HCT116 (cell line): Measurements from ENCODE around the gene GSC2. TPM values are rescaled to one million over a fixed set of nuclear protein-coding genes. Genes with fewer than 3 reads are reported as not detected.

Experiments
- ATAC-seq: fragments of 200-7000 bp; cut with Tn5 transposase; 2 replicates; pipeline ENCODE4 v1.9.1; 2020; ENCODE audit warnings: mild to moderate bottlenecking, moderate library complexity
- BruUV-seq: library from RNA; stranded (reverse); fragments of 400-500 nt; replicated peaks from 2 replicates; lab custom pipeline; 2021; lab: Mats Ljungman, UMichigan
- CTCF ChIA-PET: fragments of 300-600 bp; sonication (Branson Sonifier 250); formaldehyde crosslinking; loops from one replicate; lab custom pipeline; 2021; ENCODE audit warnings: antibody characterized with exemption; lab: Charles Lee
- POLR2A ChIA-PET: fragments of 300-600, 350-600 bp; sonication (Branson Sonifier 250); formaldehyde crosslinking; loops from one replicate; lab custom pipeline; 2021; ENCODE audit warnings: antibody characterized with exemption; lab: Charles Lee
- RAD21 ChIA-PET, 2 experiments: fragments of 300-600 bp; sonication (Branson Sonifier 250); formaldehyde crosslinking; loops; one replicate each; lab custom pipeline; 2023; ENCODE audit warnings: low total read pairs in 2 of 2; ENCODE audit not compliant: uncharacterized antibody in 2 of 2, unreplicated experiment in 2 of 2, low non-redundant PET in 1 of 2; lab: Charles Lee
- DNase-seq: peaks from one replicate; pipeline ENCODE4 v3.0.0-alpha.2; 2010; ENCODE audit warnings: low read depth, low spot score
- H2AFZ ChIP-seq: fragments of 200-600 bp; shearing (Covaris generic), sonication (generic); 2 replicates; pipeline ENCODE4 v1.6.1; 2017; ENCODE audit warnings: low read depth, mixed run types, mixed read lengths, antibody characterized with exemption, low read length; ENCODE audit not compliant: poor library complexity, severe bottlenecking
- H3K27ac ChIP-seq: 2 replicates; pipeline ENCODE4 v1.5.1; 2012; ENCODE audit warnings: low read depth, low read length
- H3K27me3 ChIP-seq: fragments of 200-600 bp; sonication (generic); 2 replicates; pipeline ENCODE4 v1.6.1; 2016; ENCODE audit warnings: mixed run types, low read length, mixed read lengths; ENCODE audit not compliant: insufficient read depth
- H3K36me3 ChIP-seq, 2 experiments: fragments of 200-500 bp in 1 of 2; fragments of 200-600 bp in 1 of 2; sonication (Bioruptor generic) in 1 of 2; sonication (generic) in 1 of 2; 2 replicates each; pipeline versions ENCODE4 v1.5.1 to v1.6.1; 2014 to 2016; ENCODE audit warnings: low read length in 2 of 2, inconsistent platforms in 1 of 2, mixed read lengths in 1 of 2, mixed run types in 1 of 2; ENCODE audit not compliant: insufficient read depth in 2 of 2, control insufficient read depth in 1 of 2
- H3K4me1 ChIP-seq, 2 experiments: fragments of 200-600 bp in 1 of 2; sonication (generic) in 1 of 2; 2 replicates each; pipeline versions ENCODE4 v1.5.1 to v1.6.1; 2012 to 2017; ENCODE audit warnings: low read length in 2 of 2, inconsistent platforms in 1 of 2, mild to moderate bottlenecking in 1 of 2, mixed read lengths in 1 of 2, mixed run types in 1 of 2, moderate library complexity in 1 of 2; ENCODE audit not compliant: insufficient read depth in 2 of 2, control insufficient read depth in 1 of 2
- H3K4me2 ChIP-seq: fragments of 200-600 bp; sonication (generic); 2 replicates; pipeline ENCODE4 v1.6.1; 2017; ENCODE audit warnings: mixed run types, low read length, mixed read lengths
- H3K4me3 ChIP-seq, 2 experiments: fragments of 200-600 bp in 1 of 2; sonication (generic) in 1 of 2; replicated peaks in 1 of 2; 2 replicates each; pipeline ENCODE4 v1.5.1; 2011 to 2016; ENCODE audit warnings: low read length in 2 of 2, control low read depth in 1 of 2, low read depth in 1 of 2, mild to moderate bottlenecking in 1 of 2, mixed read lengths in 1 of 2, mixed run types in 1 of 2
- H3K79me2 ChIP-seq: fragments of 200-600 bp; sonication (generic); 2 replicates; pipeline ENCODE4 v1.6.1; 2017; ENCODE audit warnings: mild to moderate bottlenecking, mixed run types, low read length, moderate library complexity, mixed read lengths; ENCODE audit not compliant: insufficient read depth
- H3K9ac ChIP-seq: fragments of 200-600 bp; sonication (generic); 2 replicates; pipeline ENCODE4 v1.6.1; 2016; ENCODE audit warnings: low read length, mixed read lengths
- H3K9me2 ChIP-seq: fragments of 200-600 bp; sonication (generic), shearing (Covaris generic); 2 replicates; pipeline ENCODE4 v1.6.1; 2017; ENCODE audit warnings: mixed run types, mild to moderate bottlenecking, moderate library complexity; ENCODE audit not compliant: insufficient read depth
- H3K9me3 ChIP-seq, 2 experiments: fragments of 200-500 bp in 1 of 2; fragments of 200-600 bp in 1 of 2; sonication (Bioruptor generic) in 1 of 2; sonication (generic) in 1 of 2; 2 replicates each; pipeline ENCODE4 v1.6.1; 2014 to 2017; ENCODE audit warnings: low read length in 2 of 2, mixed read lengths in 2 of 2, inconsistent platforms in 1 of 2, low read depth in 1 of 2, mild to moderate bottlenecking in 1 of 2, mixed run types in 1 of 2, moderate library complexity in 1 of 2; ENCODE audit not compliant: control insufficient read depth in 1 of 2, insufficient read depth in 1 of 2
- H4K20me1 ChIP-seq: fragments of 200-600 bp; sonication (generic), shearing (Covaris generic); 2 replicates; pipeline ENCODE4 v1.6.1; 2017; ENCODE audit warnings: mixed run types, mild to moderate bottlenecking, moderate library complexity; ENCODE audit not compliant: insufficient read depth
- CEBPB ChIP-seq: IDR thresholded peaks from 2 replicates; pipeline ENCODE4 v1.6.1; 2012; ENCODE audit warnings: low read depth
- EGR1 ChIP-seq: IDR thresholded peaks from 2 replicates; pipeline ENCODE4 v1.6.1; 2012; ENCODE audit warnings: low read depth
- ELF1 ChIP-seq: IDR thresholded peaks from 2 replicates; pipeline ENCODE4 v1.6.1; 2012; ENCODE audit warnings: low read depth, borderline replicate concordance
- JUND ChIP-seq: IDR thresholded peaks from 2 replicates; pipeline ENCODE4 v1.6.1; 2012
- POLR2A ChIP-seq: IDR thresholded peaks from 2 replicates; pipeline ENCODE4 v1.7.0; 2011; ENCODE audit warnings: borderline replicate concordance; ENCODE audit not compliant: insufficient read depth, insufficient read length; ENCODE audit errors: extremely low read depth
- POLR2AphosphoS5 ChIP-seq: IDR thresholded peaks from 2 replicates; pipeline ENCODE4 v1.6.1; 2011; ENCODE audit warnings: mild to moderate bottlenecking, low read depth, low read length, moderate library complexity
- RAD21 ChIP-seq: IDR thresholded peaks from 2 replicates; pipeline ENCODE4 v1.6.1; 2012; ENCODE audit warnings: low read depth, mild to moderate bottlenecking
- SIN3A ChIP-seq: IDR thresholded peaks from 2 replicates; pipeline ENCODE4 v1.6.1; 2012; ENCODE audit warnings: low read depth
- TCF7L2 ChIP-seq: IDR thresholded peaks from 2 replicates; pipeline ENCODE4 v1.7.0; 2011; ENCODE audit warnings: borderline replicate concordance, inconsistent platforms; ENCODE audit not compliant: insufficient read depth, insufficient read length; ENCODE audit errors: extremely low read depth
- YY1 ChIP-seq: IDR thresholded peaks from 2 replicates; pipeline ENCODE4 v1.6.1; 2011; ENCODE audit warnings: low read length, low read depth, moderate library complexity, mild to moderate bottlenecking; ENCODE audit not compliant: insufficient replicate concordance; ENCODE audit errors: extremely low read depth
- intact Hi-C: fragments of 100-400 bp; cut with micrococcal nuclease; formaldehyde crosslinking; loops from 2 replicates; pipeline ENCODE4 v1.10.0; 2022
- total RNA-seq: library from RNA; stranded (reverse); gene quantifications from one replicate; pipeline ENCODE4 v1.2.1, GENCODE V29; 2021; ENCODE audit not compliant: unreplicated experiment
- TF ChIP-seq, protein P1 (sequence below), 3 experiments: fragments of 200-600 bp in 1 of 3; sonication (generic) in 1 of 3; IDR thresholded peaks in 2 of 3; conservative IDR thresholded peaks in 1 of 3; 2 replicates each; pipeline ENCODE4 v1.5.1; 2012 to 2017; ENCODE audit warnings: low read depth in 2 of 3, low read length in 2 of 3, antibody characterized with exemption in 1 of 3, borderline replicate concordance in 1 of 3, control low read depth in 1 of 3, mild to moderate bottlenecking in 1 of 3, mixed read lengths in 1 of 3, mixed run types in 1 of 3, moderate library complexity in 1 of 3; ENCODE audit not compliant: insufficient read depth in 1 of 3
- TF ChIP-seq, protein P2 (sequence below): IDR thresholded peaks from 2 replicates; pipeline ENCODE4 v1.6.1; 2012; ENCODE audit warnings: low read depth

The GSC2 gene
- total RNA-seq, 1 experiment from 2014 or later: not detected

DNA sequence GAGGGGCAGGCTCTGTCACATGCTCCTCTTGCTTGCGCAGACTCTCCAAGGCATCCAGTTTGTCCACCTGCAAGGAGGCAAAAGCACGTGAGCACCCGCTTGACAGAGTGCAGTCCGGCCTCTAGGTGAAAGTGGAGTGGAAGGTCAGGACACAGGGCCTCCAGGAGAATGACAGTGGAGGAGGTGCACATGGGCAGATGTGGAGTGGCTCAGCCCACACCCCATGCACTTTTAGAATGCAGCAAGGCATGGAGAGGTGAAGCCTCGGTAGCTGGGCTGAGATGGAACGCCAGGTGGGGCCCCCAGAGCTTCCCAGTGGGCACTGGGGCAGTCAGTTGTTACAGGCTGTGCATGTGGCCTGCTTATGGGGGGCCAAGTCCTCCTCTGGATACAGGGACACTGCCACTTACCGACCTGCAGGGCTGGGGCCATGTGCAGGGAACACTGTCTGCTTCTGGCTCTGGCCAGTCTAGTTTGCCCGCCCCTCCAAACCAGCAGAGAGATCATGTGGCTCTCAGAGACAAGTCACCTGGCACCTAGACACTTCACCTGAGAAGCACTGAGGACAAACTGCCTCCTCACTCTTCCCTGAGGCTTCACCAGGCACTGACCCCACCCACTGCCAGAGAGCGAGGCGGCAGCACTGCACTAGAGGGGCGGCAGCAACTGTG is 30.8 kb upstream of the GSC2 start:
- ATAC-seq (no peak), DNase-seq (no peak)
- Histone ChIP-seq H2AFZ (no peak overlapping the region), H3K9me2 (no peaks in the 10 kb centered on the region), H3K9ac (no peak overlapping the region), H3K79me2 (peaks cover 22% of the 10 kb centered on the region; the same call in 1 of the 2 replicates), H3K36me3 (no peaks in the 10 kb centered on the region), H3K27me3 (no peaks in the 10 kb centered on the region), H3K27ac (no peak overlapping the region), H3K9me3 (no peaks in the 10 kb centered on the region), H3K4me3 (no peak overlapping the region), H4K20me1 (no peaks in the 10 kb centered on the region), H3K4me2 (no peak overlapping the region), H3K4me1 (peaks cover 10 to 41% of the 10 kb centered on the region in 2 experiments)
- ChIA-PET RAD21 (no interaction called here), CTCF (no interaction called here), POLR2A (no interaction called here)
- BruUV-seq: no TSS peak
- intact Hi-C loops: no loop called here
- TF ChIP-seq EGR1: no peak
- TF ChIP-seq ELF1: no peak
- TF ChIP-seq, protein P1, sequence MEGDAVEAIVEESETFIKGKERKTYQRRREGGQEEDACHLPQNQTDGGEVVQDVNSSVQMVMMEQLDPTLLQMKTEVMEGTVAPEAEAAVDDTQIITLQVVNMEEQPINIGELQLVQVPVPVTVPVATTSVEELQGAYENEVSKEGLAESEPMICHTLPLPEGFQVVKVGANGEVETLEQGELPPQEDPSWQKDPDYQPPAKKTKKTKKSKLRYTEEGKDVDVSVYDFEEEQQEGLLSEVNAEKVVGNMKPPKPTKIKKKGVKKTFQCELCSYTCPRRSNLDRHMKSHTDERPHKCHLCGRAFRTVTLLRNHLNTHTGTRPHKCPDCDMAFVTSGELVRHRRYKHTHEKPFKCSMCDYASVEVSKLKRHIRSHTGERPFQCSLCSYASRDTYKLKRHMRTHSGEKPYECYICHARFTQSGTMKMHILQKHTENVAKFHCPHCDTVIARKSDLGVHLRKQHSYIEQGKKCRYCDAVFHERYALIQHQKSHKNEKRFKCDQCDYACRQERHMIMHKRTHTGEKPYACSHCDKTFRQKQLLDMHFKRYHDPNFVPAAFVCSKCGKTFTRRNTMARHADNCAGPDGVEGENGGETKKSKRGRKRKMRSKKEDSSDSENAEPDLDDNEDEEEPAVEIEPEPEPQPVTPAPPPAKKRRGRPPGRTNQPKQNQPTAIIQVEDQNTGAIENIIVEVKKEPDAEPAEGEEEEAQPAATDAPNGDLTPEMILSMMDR (IDR thresholded peaks at IDR 0.05 in 2 of 3, conservative IDR thresholded peaks at IDR 0.05 in 1 of 3; ENCODE audit: borderline replicate concordance in 1 of 3, insufficient read depth in 1 of 3, low read depth in 2 of 3, low read length in 2 of 3): no peak

DNA sequence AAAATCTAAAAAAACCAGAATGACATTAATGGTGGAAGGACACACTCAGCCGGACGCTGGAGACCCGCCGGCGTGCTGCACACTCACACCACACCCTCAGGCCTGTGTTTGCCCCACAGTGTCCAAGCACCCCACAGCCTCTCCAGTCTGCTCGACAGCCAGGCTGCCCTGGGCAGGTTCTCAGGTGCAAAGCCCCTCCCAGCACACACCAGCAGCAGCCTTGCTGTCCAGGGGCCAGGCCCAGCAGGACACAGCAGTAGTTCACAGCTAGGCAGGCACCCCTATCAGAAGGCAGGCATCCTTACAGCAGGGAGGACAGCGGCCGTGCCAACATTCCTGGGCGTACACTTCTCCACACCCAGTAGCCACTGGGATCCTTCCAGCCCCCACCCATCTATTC is 30.1 kb upstream of the GSC2 start:
- no peak overlapping the region for H3K4me2 ChIP-seq
- TF ChIP-seq TCF7L2: no peak
- TF ChIP-seq JUND: no peak
- TF ChIP-seq POLR2AphosphoS5: no peak
- TF ChIP-seq YY1: no peak
- TF ChIP-seq CEBPB: no peak
- TF ChIP-seq, protein P2, sequence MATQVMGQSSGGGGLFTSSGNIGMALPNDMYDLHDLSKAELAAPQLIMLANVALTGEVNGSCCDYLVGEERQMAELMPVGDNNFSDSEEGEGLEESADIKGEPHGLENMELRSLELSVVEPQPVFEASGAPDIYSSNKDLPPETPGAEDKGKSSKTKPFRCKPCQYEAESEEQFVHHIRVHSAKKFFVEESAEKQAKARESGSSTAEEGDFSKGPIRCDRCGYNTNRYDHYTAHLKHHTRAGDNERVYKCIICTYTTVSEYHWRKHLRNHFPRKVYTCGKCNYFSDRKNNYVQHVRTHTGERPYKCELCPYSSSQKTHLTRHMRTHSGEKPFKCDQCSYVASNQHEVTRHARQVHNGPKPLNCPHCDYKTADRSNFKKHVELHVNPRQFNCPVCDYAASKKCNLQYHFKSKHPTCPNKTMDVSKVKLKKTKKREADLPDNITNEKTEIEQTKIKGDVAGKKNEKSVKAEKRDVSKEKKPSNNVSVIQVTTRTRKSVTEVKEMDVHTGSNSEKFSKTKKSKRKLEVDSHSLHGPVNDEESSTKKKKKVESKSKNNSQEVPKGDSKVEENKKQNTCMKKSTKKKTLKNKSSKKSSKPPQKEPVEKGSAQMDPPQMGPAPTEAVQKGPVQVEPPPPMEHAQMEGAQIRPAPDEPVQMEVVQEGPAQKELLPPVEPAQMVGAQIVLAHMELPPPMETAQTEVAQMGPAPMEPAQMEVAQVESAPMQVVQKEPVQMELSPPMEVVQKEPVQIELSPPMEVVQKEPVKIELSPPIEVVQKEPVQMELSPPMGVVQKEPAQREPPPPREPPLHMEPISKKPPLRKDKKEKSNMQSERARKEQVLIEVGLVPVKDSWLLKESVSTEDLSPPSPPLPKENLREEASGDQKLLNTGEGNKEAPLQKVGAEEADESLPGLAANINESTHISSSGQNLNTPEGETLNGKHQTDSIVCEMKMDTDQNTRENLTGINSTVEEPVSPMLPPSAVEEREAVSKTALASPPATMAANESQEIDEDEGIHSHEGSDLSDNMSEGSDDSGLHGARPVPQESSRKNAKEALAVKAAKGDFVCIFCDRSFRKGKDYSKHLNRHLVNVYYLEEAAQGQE: no peak
- TF ChIP-seq SIN3A: no peak
- no peak for TF ChIP-seq RAD21
- no peak for TF ChIP-seq POLR2A

More for the DNA sequence above, 30.1 kb upstream of the GSC2 start:
- no peak for DNase-seq
- RAD21 ChIA-PET: interaction anchor here in 1 of 2 experiments (0.6 kb wide), 2 partner anchors 111 to 440 kb away, joined by 3 read pairs; partner anchors contain the start of gene CLTCL1
- Histone ChIP-seq H4K20me1 (no peaks in the 10 kb centered on the region), H3K36me3 (no peaks in the 10 kb centered on the region), H2AFZ (no peak overlapping the region), H3K79me2 (peaks cover 25% of the 10 kb centered on the region; the same call in 1 of the 2 replicates), H3K4me3 (no peak overlapping the region), H3K9ac (peak overlapping the region; percentile 84; the same call in 1 of the 2 replicates), H3K27ac (peak overlapping the region; percentile 94; the same call in 1 of the 2 replicates), H3K9me3 (no peaks in the 10 kb centered on the region), H3K27me3 (no peaks in the 10 kb centered on the region), H3K4me1 (peaks cover 10 to 42% of the 10 kb centered on the region in 2 experiments), H3K9me2 (no peaks in the 10 kb centered on the region)
- CTCF ChIA-PET: interaction anchor here (2.2 to 2.5 kb wide), 3 partner anchors 119 to 450 kb away, joined by 8 to 18 read pairs (median 11); no protein-coding TSS in a partner anchor
- POLR2A ChIA-PET: no interaction called here
- no peak for ATAC-seq
- BruUV-seq: no TSS peak
- intact Hi-C loops: no loop called here
